ENCODE results near the gene SLC25A11. TPM values are rescaled to one million over a fixed set of nuclear protein-coding genes. Genes with fewer than 3 reads are reported as not detected.

Gene SLC25A11
- total RNA-seq, 1 donor from 2014 or later = 36.8 TPM

- Histone ChIP-seq H4K20me1 (ENCODE audit: insufficient read depth, low read length) (peaks cover 9% of the 10 kb centered on the region), H3K4me3 (ENCODE audit: insufficient read depth, low read depth, low read length) (no peak overlapping the region), H3K9ac (ENCODE audit: low read length) (no peak overlapping the region), H2AFZ (ENCODE audit: low read depth, low read length) (no peak overlapping the region), H3K4me1 (ENCODE audit: insufficient read depth, low read length) (no peaks in the 10 kb centered on the region), H3K27ac (ENCODE audit: low read depth, low read length) (no peak overlapping the region), H3K36me3 (ENCODE audit: insufficient read depth, low read length) (peaks cover 2% of the 10 kb centered on the region), H3K4me2 (ENCODE audit: low read length) (no peak overlapping the region), H3K27me3 (ENCODE audit: insufficient read depth, low read length) (no peaks in the 10 kb centered on the region), H3K79me2 (ENCODE audit: insufficient read depth, low read length) (no peaks in the 10 kb centered on the region), H3K9me3 (ENCODE audit: insufficient read depth, low read depth, low read length) (no peaks in the 10 kb centered on the region)
- H3K36me3 Mint-ChIP-seq (ENCODE audit: low read depth, unreplicated experiment) = peaks cover 3% of the 10 kb centered on the region
- no peaks in the 10 kb centered on the region for H3K4me1 Mint-ChIP-seq (ENCODE audit: low read depth, unreplicated experiment)
- H3K4me3 Mint-ChIP-seq (ENCODE audit: unreplicated experiment) = no peak overlapping the region
- TF ChIP-seq EZH2 (IDR thresholded peaks at IDR 0.05; ENCODE audit: insufficient read depth, low read length) (no peak), CTCF (IDR thresholded peaks at IDR 0.05; ENCODE audit: insufficient read depth, low read depth, low read length) (no peak)
- DNase-seq (ENCODE audit: low read depth) (no peak), FAIRE-seq (no peak)
- no peaks in the 10 kb centered on the region for H3K9me3 Mint-ChIP-seq (ENCODE audit: unreplicated experiment)
- H3K27ac Mint-ChIP-seq (ENCODE audit: unreplicated experiment) = no peak overlapping the region
- H3K27me3 Mint-ChIP-seq (ENCODE audit: low read depth, unreplicated experiment) = no peaks in the 10 kb centered on the region
Measured at GRCh38 chr17:4887581-4887980, 52.3 kb downstream of the SLC25A11 start.

Small RNAs within 50 kb of the gene (microRNA-seq; reads per million reads assigned to microRNA genes)
- gene MIR6864 (not detected), gene MIR6865 (not detected)

Other genes starting within 250 kb of the SLC25A11 start
- gene PELP1, start 235.9 kb downstream of the SLC25A11 start, total RNA-seq = 51.6 and 52.7 TPM in 2 replicates
- 6.3 and 10.3 TPM in 2 replicates for gene ARRB2, start 229.4 kb downstream of the SLC25A11 start, total RNA-seq
- 8.5 and 9.9 TPM in 2 replicates for gene MED11, start 208.6 kb downstream of the SLC25A11 start, total RNA-seq
- gene ZMYND15, start 200.2 kb downstream of the SLC25A11 start, total RNA-seq = 0.09 and 0.12 TPM in 2 replicates
- gene CXCL16, start 200.1 kb downstream of the SLC25A11 start, total RNA-seq = 2.2 and 3.2 TPM in 2 replicates
- not detected in 2 replicates for gene TM4SF5, start 168.2 kb downstream of the SLC25A11 start, total RNA-seq
- 0.75 TPM in 1 of 2 replicates, not detected in the other for gene VMO1, start 153.7 kb downstream of the SLC25A11 start, total RNA-seq
- not detected in 2 replicates for gene GLTPD2, start 151.1 kb downstream of the SLC25A11 start, total RNA-seq
- gene PSMB6, start 143.9 kb downstream of the SLC25A11 start, total RNA-seq = 154 and 161 TPM in 2 replicates
- 21.4 and 29.3 TPM in 2 replicates for gene PLD2, start 132.9 kb downstream of the SLC25A11 start, total RNA-seq
- 51.3 and 63.2 TPM in 2 replicates for gene MINK1, start 106.7 kb downstream of the SLC25A11 start, total RNA-seq
- gene C17orf107, start 40.5 kb downstream of the SLC25A11 start, total RNA-seq = 2.2 and 3.9 TPM in 2 replicates
- 0.20 and 0.43 TPM in 2 replicates for gene CHRNE, start 36.9 kb downstream of the SLC25A11 start, total RNA-seq
- gene GP1BA, start 7.8 kb downstream of the SLC25A11 start, total RNA-seq = 0.09 TPM in 1 of 2 replicates, not detected in the other
- 88.0 and 89.7 TPM in 2 replicates for gene RNF167, start 222 bp upstream of the SLC25A11 start, total RNA-seq
- 1,246 and 1,346 TPM in 2 replicates for gene PFN1, start 8.5 kb upstream of the SLC25A11 start, total RNA-seq
- 12.7 and 20.4 TPM in 2 replicates for gene ENO3, start 11.1 kb upstream of the SLC25A11 start, total RNA-seq
- 57.2 and 60.9 TPM in 2 replicates for gene SPAG7, start 27.8 kb upstream of the SLC25A11 start, total RNA-seq
- 43.1 and 44.3 TPM in 2 replicates for gene CAMTA2, start 47.6 kb upstream of the SLC25A11 start, total RNA-seq
- gene INCA1, start 57.5 kb upstream of the SLC25A11 start, total RNA-seq = 0.82 and 1.7 TPM in 2 replicates
- 94.8 and 109 TPM in 2 replicates for gene KIF1C, start 57.9 kb upstream of the SLC25A11 start, total RNA-seq
- gene SLC52A1, start 95.4 kb upstream of the SLC25A11 start, total RNA-seq = not detected in 2 replicates
- not detected in 2 replicates for gene ZFP3, start 138.4 kb upstream of the SLC25A11 start, total RNA-seq
- 7.8 and 9.4 TPM in 2 replicates for gene ZNF232, start 171.8 kb upstream of the SLC25A11 start, total RNA-seq
- 0.86 and 1.1 TPM in 2 replicates for gene USP6, start 176.0 kb upstream of the SLC25A11 start, total RNA-seq

Measured in astrocyte (in vitro differentiated cells and primary cell).